ENCODE measurements around the gene ATXN7L2. TPM values are rescaled to one million over a fixed set of nuclear protein-coding genes. Genes with fewer than 3 reads are reported as not detected.
A peak's percentile ranks its signal among the peaks of the same experiment; 100 is the strongest.

Gene ATXN7L2
- total RNA-seq, 1 donor from 2014 or later = 5.5 TPM

- H3K27ac Mint-ChIP-seq (ENCODE audit: unreplicated experiment) = peak overlapping the region; percentile 28
- H3K27me3 ChIP-seq (ENCODE audit: insufficient read depth, low read length) = peaks cover 5% of the 10 kb centered on the region
- H3K9me3 Mint-ChIP-seq (ENCODE audit: unreplicated experiment) = no peaks in the 10 kb centered on the region
- no peak overlapping the region for H3K9ac ChIP-seq (ENCODE audit: low read length)
- no peak for FAIRE-seq
- H3K4me1 Mint-ChIP-seq (ENCODE audit: low read depth, unreplicated experiment) = peaks cover 21% of the 10 kb centered on the region
- no peaks in the 10 kb centered on the region for H3K79me2 ChIP-seq (ENCODE audit: insufficient read depth, low read length)
- no peak for DNase-seq (ENCODE audit: low read depth)
- H3K4me2 ChIP-seq (ENCODE audit: low read length) = no peak overlapping the region
- H3K4me3 Mint-ChIP-seq (ENCODE audit: unreplicated experiment) = no peak overlapping the region
- no peak overlapping the region for H2AFZ ChIP-seq (ENCODE audit: low read depth, low read length)
- H4K20me1 ChIP-seq (ENCODE audit: insufficient read depth, low read length) = no peaks in the 10 kb centered on the region
- peaks cover 26% of the 10 kb centered on the region for H3K27me3 Mint-ChIP-seq (ENCODE audit: low read depth, unreplicated experiment)
- no peak overlapping the region for H3K27ac ChIP-seq (ENCODE audit: low read depth, low read length)
- no peaks in the 10 kb centered on the region for H3K36me3 Mint-ChIP-seq (ENCODE audit: low read depth, unreplicated experiment)
- no peaks in the 10 kb centered on the region for H3K9me3 ChIP-seq (ENCODE audit: insufficient read depth, low read depth, low read length)
- H3K36me3 ChIP-seq (ENCODE audit: insufficient read depth, low read length) = no peaks in the 10 kb centered on the region
- H3K4me1 ChIP-seq (ENCODE audit: insufficient read depth, low read length) = peaks cover 6% of the 10 kb centered on the region
- H3K4me3 ChIP-seq (ENCODE audit: insufficient read depth, low read depth, low read length) = no peak overlapping the region
- TF ChIP-seq, protein P1, sequence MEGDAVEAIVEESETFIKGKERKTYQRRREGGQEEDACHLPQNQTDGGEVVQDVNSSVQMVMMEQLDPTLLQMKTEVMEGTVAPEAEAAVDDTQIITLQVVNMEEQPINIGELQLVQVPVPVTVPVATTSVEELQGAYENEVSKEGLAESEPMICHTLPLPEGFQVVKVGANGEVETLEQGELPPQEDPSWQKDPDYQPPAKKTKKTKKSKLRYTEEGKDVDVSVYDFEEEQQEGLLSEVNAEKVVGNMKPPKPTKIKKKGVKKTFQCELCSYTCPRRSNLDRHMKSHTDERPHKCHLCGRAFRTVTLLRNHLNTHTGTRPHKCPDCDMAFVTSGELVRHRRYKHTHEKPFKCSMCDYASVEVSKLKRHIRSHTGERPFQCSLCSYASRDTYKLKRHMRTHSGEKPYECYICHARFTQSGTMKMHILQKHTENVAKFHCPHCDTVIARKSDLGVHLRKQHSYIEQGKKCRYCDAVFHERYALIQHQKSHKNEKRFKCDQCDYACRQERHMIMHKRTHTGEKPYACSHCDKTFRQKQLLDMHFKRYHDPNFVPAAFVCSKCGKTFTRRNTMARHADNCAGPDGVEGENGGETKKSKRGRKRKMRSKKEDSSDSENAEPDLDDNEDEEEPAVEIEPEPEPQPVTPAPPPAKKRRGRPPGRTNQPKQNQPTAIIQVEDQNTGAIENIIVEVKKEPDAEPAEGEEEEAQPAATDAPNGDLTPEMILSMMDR (IDR thresholded peaks at IDR 0.05; ENCODE audit: insufficient read depth, low read depth, low read length) = no peak
- TF ChIP-seq EZH2 (IDR thresholded peaks at IDR 0.05; ENCODE audit: insufficient read depth, low read length) = no peak
These were observed 47.7 kb downstream of the ATXN7L2 start for GRCh38 chr1:109531380-109531779.

DNA sequence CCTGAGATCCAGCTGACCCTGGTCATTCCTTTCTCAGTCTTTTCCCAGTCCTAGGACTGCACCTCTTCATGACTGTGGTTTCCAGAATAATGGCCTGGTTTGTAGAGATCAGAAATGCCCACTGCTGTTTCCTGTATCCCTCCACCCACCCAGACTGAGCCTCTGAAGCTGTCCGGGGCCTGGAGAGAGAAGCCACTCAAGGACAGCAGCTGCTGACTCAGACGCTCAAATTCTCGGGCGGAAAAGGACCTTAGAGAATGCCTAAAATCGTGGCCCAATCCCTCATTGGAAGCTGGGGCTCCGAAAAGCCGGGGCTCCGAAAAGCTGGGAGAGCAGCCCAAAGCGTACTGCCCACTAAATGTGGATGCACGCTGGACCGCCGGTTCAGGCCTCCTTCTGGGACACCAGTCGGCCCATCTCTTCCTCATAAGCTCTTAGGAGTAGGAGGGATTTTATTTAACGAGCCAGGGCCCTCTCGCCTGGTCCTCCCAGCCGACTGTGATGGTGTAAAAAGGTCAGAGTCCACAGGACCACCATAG, 48.2 kb downstream of the ATXN7L2 start:
- Histone ChIP-seq H3K27ac (ENCODE audit: low read depth, low read length) (no peak overlapping the region), H3K79me2 (ENCODE audit: insufficient read depth, low read length) (no peaks in the 10 kb centered on the region), H4K20me1 (ENCODE audit: insufficient read depth, low read length) (no peaks in the 10 kb centered on the region), H2AFZ (ENCODE audit: low read depth, low read length) (peak overlapping the region; percentile 97), H3K4me2 (ENCODE audit: low read length) (peak overlapping the region; percentile 82), H3K27me3 (ENCODE audit: insufficient read depth, low read length) (peaks cover 5% of the 10 kb centered on the region), H3K36me3 (ENCODE audit: insufficient read depth, low read length) (no peaks in the 10 kb centered on the region), H3K9ac (ENCODE audit: low read length) (no peak overlapping the region), H3K4me3 (ENCODE audit: insufficient read depth, low read depth, low read length) (no peak overlapping the region), H3K9me3 (ENCODE audit: insufficient read depth, low read depth, low read length) (no peaks in the 10 kb centered on the region), H3K4me1 (ENCODE audit: insufficient read depth, low read length) (peaks cover 6% of the 10 kb centered on the region)
- Mint-ChIP-seq H3K36me3 (ENCODE audit: low read depth, unreplicated experiment) (no peaks in the 10 kb centered on the region), H3K4me3 (ENCODE audit: unreplicated experiment) (no peak overlapping the region), H3K27ac (ENCODE audit: unreplicated experiment) (peak overlapping the region; percentile 28), H3K27me3 (ENCODE audit: low read depth, unreplicated experiment) (peaks cover 21% of the 10 kb centered on the region), H3K4me1 (ENCODE audit: low read depth, unreplicated experiment) (peaks cover 21% of the 10 kb centered on the region), H3K9me3 (ENCODE audit: unreplicated experiment) (no peaks in the 10 kb centered on the region)
- FAIRE-seq (no peak), DNase-seq (ENCODE audit: low read depth) (no peak)
- TF ChIP-seq, protein P1 (IDR thresholded peaks at IDR 0.05; ENCODE audit: insufficient read depth, low read depth, low read length) = no peak
- no peak for TF ChIP-seq EZH2 (IDR thresholded peaks at IDR 0.05; ENCODE audit: insufficient read depth, low read length)

DNA sequence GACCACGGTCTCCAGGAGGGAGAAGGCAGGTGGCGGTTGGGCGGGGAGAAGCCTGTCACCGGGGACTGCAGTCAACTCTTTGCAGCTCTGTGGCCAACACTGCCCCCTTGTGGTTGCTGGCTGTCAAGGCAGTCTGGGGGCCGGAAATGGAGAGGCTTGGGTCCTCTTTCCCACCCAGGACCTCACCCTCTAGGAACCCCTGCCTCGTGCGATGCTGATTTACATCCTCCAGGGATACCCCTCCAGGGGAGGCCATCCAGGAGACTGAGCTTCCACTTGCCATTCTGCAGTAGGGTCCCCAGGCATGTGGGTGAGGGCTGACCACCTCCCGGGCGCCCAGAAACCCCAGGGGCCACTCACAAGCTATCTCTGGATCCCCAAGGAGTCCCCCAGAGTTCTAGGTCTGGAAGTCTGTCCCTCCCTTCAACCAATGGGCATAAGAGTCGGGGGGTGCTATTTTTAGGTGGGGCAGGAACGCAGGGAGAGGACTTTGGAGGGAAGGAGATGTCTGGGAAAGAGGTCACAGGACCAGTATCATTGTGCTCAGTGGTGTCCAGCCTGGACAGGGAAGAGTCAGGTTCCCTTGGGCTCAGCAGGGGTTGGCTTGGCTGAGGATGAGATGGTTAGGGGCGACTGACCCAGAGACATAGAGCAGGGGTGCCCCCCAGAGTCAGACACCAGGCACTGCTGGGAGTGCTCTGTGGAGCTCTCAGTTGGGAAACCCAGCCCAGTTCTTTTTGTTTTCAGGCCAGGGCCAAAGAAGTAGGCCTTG, 48.8 kb downstream of the ATXN7L2 start:
- H3K4me1 Mint-ChIP-seq (ENCODE audit: low read depth, unreplicated experiment) = peaks cover 21% of the 10 kb centered on the region
- no peaks in the 10 kb centered on the region for H3K9me3 Mint-ChIP-seq (ENCODE audit: unreplicated experiment)
- H3K27ac ChIP-seq (ENCODE audit: low read depth, low read length) = peak overlapping the region; percentile 45
- H2AFZ ChIP-seq (ENCODE audit: low read depth, low read length) = peak overlapping the region; percentile 97
- H3K36me3 Mint-ChIP-seq (ENCODE audit: low read depth, unreplicated experiment) = no peaks in the 10 kb centered on the region
- peak overlapping the region; percentile 15 for H3K4me3 ChIP-seq (ENCODE audit: insufficient read depth, low read depth, low read length)
- TF ChIP-seq, protein P1 (IDR thresholded peaks at IDR 0.05; ENCODE audit: insufficient read depth, low read depth, low read length) = peak; percentile 89
- TF ChIP-seq EZH2 (IDR thresholded peaks at IDR 0.05; ENCODE audit: insufficient read depth, low read length) = no peak
- peaks cover 14% of the 10 kb centered on the region for H3K27me3 Mint-ChIP-seq (ENCODE audit: low read depth, unreplicated experiment)
- H3K27me3 ChIP-seq (ENCODE audit: insufficient read depth, low read length) = peaks cover 3% of the 10 kb centered on the region
- peaks cover 6% of the 10 kb centered on the region for H3K4me1 ChIP-seq (ENCODE audit: insufficient read depth, low read length)
- peak overlapping the region; percentile 86 for H3K27ac Mint-ChIP-seq (ENCODE audit: unreplicated experiment)
- DNase-seq (ENCODE audit: low read depth) (peak; percentile 44), FAIRE-seq (no peak)
- H3K79me2 ChIP-seq (ENCODE audit: insufficient read depth, low read length) = no peaks in the 10 kb centered on the region
- H3K4me2 ChIP-seq (ENCODE audit: low read length) = peak overlapping the region; percentile 82
- no peaks in the 10 kb centered on the region for H3K36me3 ChIP-seq (ENCODE audit: insufficient read depth, low read length)
- H3K9me3 ChIP-seq (ENCODE audit: insufficient read depth, low read depth, low read length) = no peaks in the 10 kb centered on the region
- peak overlapping the region; percentile 74 for H3K4me3 Mint-ChIP-seq (ENCODE audit: unreplicated experiment)
- H3K9ac ChIP-seq (ENCODE audit: low read length) = peak overlapping the region; percentile 66
- no peaks in the 10 kb centered on the region for H4K20me1 ChIP-seq (ENCODE audit: insufficient read depth, low read length)
